Gastrocnemius medialis (tissue), 4 donors: ENCODE measurements around the gene PFDN1.

Experiments
- POLR2A ChIP-seq, 2 donors: fragments of 450-650 bp; IDR thresholded peaks; one replicate each; pipeline ENCODE4 v1.6.1; 2017; ENCODE audit warnings: antibody characterized with exemption in 2 of 2, mild to moderate bottlenecking in 2 of 2, moderate library complexity in 2 of 2
- TF ChIP-seq, protein P1 (sequence below), 5 experiments: fragments of 450-650 bp in 3 of 5; fragments of 200-600 bp in 2 of 5; sonication (generic) in 2 of 5; IDR thresholded peaks in 4 of 5; conservative IDR thresholded peaks in 1 of 5; 1 replicate in 4 of 5; 2 replicates in 1 of 5; pipeline ENCODE4 v1.5.1; 2016 to 2019; ENCODE audit warnings: antibody characterized with exemption in 5 of 5, mild to moderate bottlenecking in 3 of 5, moderate library complexity in 3 of 5

DNA sequence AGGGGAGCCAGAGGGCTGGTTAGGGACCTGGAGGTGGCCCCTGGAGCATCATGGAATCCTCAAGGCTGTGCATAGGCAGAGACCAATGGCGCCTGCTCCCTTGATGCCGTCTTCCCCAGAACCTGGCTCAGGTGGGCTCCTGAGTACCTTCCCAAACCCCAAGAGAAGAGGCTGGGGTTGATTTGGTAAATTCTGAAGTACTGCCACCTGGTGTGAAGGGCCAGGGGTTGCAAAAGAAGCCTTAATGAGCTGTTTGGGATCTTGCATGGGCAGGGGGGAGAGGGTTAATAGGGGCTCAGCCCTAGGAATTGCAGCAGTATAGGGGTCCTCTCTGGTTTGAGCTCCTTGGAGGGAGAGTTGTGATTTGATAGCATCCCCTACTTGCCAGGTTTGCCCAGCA lies 75.9 kb downstream of the PFDN1 start:
- TF ChIP-seq, protein P1, sequence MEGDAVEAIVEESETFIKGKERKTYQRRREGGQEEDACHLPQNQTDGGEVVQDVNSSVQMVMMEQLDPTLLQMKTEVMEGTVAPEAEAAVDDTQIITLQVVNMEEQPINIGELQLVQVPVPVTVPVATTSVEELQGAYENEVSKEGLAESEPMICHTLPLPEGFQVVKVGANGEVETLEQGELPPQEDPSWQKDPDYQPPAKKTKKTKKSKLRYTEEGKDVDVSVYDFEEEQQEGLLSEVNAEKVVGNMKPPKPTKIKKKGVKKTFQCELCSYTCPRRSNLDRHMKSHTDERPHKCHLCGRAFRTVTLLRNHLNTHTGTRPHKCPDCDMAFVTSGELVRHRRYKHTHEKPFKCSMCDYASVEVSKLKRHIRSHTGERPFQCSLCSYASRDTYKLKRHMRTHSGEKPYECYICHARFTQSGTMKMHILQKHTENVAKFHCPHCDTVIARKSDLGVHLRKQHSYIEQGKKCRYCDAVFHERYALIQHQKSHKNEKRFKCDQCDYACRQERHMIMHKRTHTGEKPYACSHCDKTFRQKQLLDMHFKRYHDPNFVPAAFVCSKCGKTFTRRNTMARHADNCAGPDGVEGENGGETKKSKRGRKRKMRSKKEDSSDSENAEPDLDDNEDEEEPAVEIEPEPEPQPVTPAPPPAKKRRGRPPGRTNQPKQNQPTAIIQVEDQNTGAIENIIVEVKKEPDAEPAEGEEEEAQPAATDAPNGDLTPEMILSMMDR (IDR thresholded peaks at IDR 0.05 in 4 of 5, conservative IDR thresholded peaks at IDR 0.05 in 1 of 5), result no peak
- no peak for TF ChIP-seq POLR2A (IDR thresholded peaks at IDR 0.05)
